Measurements from ENCODE around the gene MON2. TPM values are rescaled to one million over a fixed set of nuclear protein-coding genes. Genes with fewer than 3 reads are reported as not detected.
A peak's percentile ranks its signal among the peaks of the same experiment; 100 is the strongest.
"Not testable (repeated sequence)": the region's sequence is repeated elsewhere in the genome, so short reads cannot be mapped to it uniquely, and the experiment has no call there.

Gene MON2
- total RNA-seq, 1 donor from 2014 or later = 21.3 TPM

DNA sequence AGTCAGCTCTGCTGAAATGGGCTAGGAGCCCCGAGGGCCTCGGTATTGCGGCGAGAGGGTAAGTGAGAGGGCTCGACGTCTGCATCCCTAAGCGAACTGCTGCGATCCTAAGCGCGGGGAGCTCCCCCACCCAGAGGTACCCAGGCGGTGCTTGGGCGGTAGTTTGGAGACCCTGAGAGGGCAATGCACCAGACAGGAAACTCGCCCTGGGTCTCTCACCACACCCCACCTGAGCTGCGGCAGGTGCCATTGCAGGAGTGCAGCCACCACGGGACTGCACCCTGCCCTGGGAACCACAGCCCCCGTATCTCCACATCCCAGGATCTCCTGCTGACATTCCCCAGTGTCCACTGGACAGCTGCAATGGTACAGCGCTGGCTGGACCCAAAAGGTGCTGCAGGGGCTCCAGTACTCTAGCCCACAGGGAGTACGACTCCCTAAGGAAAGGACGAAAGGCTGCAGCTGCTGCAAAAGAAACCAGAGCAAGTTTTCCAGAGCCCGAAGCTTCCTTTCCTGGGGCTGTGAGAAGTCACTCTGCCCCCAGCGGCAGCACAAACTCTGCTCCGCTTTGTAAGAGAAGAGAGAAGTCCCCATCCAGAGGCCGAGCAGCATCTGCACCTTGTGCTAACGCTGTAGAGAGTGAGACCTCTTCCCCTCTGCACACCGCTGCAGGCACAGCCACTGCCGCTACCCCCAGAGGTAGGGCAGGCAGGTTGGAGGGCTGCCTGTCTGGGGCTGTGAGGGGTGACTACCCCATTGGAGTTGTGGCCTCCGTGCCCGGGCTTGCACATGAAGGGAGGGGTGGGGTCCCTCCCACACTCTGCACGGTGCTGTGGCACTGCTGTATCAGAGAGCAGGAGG, 31.1 kb upstream of the MON2 start:
- Histone ChIP-seq H3K36me3 (ENCODE audit: control insufficient read depth, insufficient read depth, low read length) (no peaks in the 10 kb centered on the region), H3K4me3 (ENCODE audit: low read depth, low read length) (peak overlapping the region; percentile 27), H3K27me3 (ENCODE audit: control insufficient read depth, insufficient read depth, low read length) (no peaks in the 10 kb centered on the region)
- TF ChIP-seq, protein P1, sequence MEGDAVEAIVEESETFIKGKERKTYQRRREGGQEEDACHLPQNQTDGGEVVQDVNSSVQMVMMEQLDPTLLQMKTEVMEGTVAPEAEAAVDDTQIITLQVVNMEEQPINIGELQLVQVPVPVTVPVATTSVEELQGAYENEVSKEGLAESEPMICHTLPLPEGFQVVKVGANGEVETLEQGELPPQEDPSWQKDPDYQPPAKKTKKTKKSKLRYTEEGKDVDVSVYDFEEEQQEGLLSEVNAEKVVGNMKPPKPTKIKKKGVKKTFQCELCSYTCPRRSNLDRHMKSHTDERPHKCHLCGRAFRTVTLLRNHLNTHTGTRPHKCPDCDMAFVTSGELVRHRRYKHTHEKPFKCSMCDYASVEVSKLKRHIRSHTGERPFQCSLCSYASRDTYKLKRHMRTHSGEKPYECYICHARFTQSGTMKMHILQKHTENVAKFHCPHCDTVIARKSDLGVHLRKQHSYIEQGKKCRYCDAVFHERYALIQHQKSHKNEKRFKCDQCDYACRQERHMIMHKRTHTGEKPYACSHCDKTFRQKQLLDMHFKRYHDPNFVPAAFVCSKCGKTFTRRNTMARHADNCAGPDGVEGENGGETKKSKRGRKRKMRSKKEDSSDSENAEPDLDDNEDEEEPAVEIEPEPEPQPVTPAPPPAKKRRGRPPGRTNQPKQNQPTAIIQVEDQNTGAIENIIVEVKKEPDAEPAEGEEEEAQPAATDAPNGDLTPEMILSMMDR (IDR thresholded peaks at IDR 0.05; ENCODE audit: insufficient read depth, low read length, severe bottlenecking) = peak; percentile 51
- FAIRE-seq (no peak), DNase-seq (ENCODE audit: low read depth) (peak; percentile 22)

- H3K27me3 ChIP-seq (ENCODE audit: control insufficient read depth, insufficient read depth, low read length) = no peaks in the 10 kb centered on the region
- DNase-seq (ENCODE audit: low read depth) = no peak
- no peaks in the 10 kb centered on the region for H3K36me3 ChIP-seq (ENCODE audit: control insufficient read depth, insufficient read depth, low read length)
- TF ChIP-seq, protein P1 (IDR thresholded peaks at IDR 0.05; ENCODE audit: insufficient read depth, low read length, severe bottlenecking) = no peak
- H3K4me3 ChIP-seq (ENCODE audit: low read depth, low read length) = no peak overlapping the region
- FAIRE-seq = no peak
Observed at GRCh38 chr12:62436164-62436503, 30.5 kb upstream of the MON2 start.

DNA sequence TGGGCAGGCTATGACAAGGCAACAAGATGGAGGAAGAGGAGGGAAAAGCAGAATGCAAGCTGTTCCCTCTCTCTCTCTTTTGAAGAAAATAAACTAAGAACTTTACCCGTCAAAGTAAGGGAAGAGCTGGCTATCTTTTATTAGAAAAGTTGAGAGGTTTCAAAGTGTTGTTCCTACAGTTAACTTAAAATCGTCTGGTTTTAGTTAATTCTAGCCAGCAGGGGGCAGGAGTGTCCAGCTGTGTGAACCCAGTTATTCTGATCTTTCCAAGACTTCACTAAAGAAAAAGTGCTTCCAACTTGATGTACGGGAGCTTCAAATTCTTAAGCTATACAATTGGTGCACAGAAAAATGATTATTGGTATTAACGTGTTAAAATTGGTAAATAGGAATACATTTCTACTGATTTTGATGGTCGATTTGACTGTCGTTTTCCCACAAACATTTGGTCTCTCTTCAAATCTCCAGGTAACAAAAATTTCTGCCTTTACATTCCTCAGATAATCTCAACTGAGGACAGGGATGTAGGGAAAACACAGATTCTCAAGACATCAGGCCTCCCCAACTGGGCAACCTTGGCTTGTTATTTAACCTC, 28.4 kb upstream of the MON2 start:
- DNase-seq (ENCODE audit: low read depth) = peak; percentile 38
- no peak for FAIRE-seq
- Histone ChIP-seq H3K36me3 (ENCODE audit: control insufficient read depth, insufficient read depth, low read length) (no peaks in the 10 kb centered on the region), H3K4me3 (ENCODE audit: low read depth, low read length) (no peak overlapping the region), H3K27me3 (ENCODE audit: control insufficient read depth, insufficient read depth, low read length) (no peaks in the 10 kb centered on the region)
- TF ChIP-seq, protein P1 (IDR thresholded peaks at IDR 0.05; ENCODE audit: insufficient read depth, low read length, severe bottlenecking) = peak; percentile 54

GRCh38 chr12:62446754-62447452, 19.7 kb upstream of the MON2 start:
- H3K27me3 ChIP-seq (ENCODE audit: control insufficient read depth, insufficient read depth, low read length) = no peaks in the 10 kb centered on the region
- H3K4me3 ChIP-seq (ENCODE audit: low read depth, low read length) = no peak overlapping the region
- TF ChIP-seq, protein P1 (IDR thresholded peaks at IDR 0.05; ENCODE audit: insufficient read depth, low read length, severe bottlenecking) = no peak
- DNase-seq (ENCODE audit: low read depth) (no peak), FAIRE-seq (no peak)
- no peaks in the 10 kb centered on the region for H3K36me3 ChIP-seq (ENCODE audit: control insufficient read depth, insufficient read depth, low read length)

DNA sequence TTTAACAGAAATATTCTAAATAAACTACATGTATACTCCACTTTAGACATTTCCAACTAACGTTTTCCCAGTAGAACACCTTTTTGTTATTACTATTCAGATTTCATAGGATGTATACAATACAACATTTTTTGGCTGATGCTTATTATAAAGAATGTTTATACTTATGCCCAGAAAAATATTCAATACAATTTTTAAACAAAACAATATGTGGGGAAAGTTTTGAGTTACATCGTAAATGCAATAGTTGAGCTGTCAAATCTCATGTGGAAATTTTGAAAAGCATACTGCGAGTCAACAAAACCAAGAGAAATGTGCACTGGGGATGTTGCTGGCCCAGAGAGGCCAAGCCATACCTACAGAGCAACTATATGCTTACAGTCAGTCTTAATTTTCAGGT, 18.2 kb upstream of the MON2 start:
- Histone ChIP-seq H3K36me3 (ENCODE audit: control insufficient read depth, insufficient read depth, low read length) (no peaks in the 10 kb centered on the region), H3K4me3 (ENCODE audit: low read depth, low read length) (no peak overlapping the region), H3K27me3 (ENCODE audit: control insufficient read depth, insufficient read depth, low read length) (no peaks in the 10 kb centered on the region)
- no peak for FAIRE-seq
- DNase-seq (ENCODE audit: low read depth) = no peak
- TF ChIP-seq, protein P1 (IDR thresholded peaks at IDR 0.05; ENCODE audit: insufficient read depth, low read length, severe bottlenecking) = no peak

- H3K36me3 ChIP-seq (ENCODE audit: control insufficient read depth, insufficient read depth, low read length); H3K4me3 ChIP-seq (ENCODE audit: low read depth, low read length); FAIRE-seq; DNase-seq (ENCODE audit: low read depth); H3K27me3 ChIP-seq (ENCODE audit: control insufficient read depth, insufficient read depth, low read length): not testable (repeated sequence)
Observed at GRCh38 chr12:62455429-62455828, 11.2 kb upstream of the MON2 start.
